Kidney epithelial cell (primary cell): ENCODE measurements around the gene ABCG1. TPM values are rescaled to one million over a fixed set of nuclear protein-coding genes. Genes with fewer than 3 reads are reported as not detected.

Experiments
- DNase-seq: peaks from one replicate; pipeline ENCODE4 v3.0.0-alpha.2; 2010; ENCODE audit warnings: low read depth
- H3K27me3 ChIP-seq: 2 replicates; pipeline ENCODE4 v1.6.0; 2011; ENCODE audit warnings: low read length; ENCODE audit not compliant: control insufficient read depth, insufficient read depth
- H3K36me3 ChIP-seq: 2 replicates; pipeline ENCODE4 v1.5.1; 2011; ENCODE audit warnings: low read length; ENCODE audit not compliant: control insufficient read depth, insufficient read depth
- H3K4me3 ChIP-seq: 2 replicates; pipeline ENCODE4 v1.5.1; 2011; ENCODE audit warnings: low read depth, mild to moderate bottlenecking, control low read depth, low read length
- CTCF ChIP-seq: IDR thresholded peaks from 2 replicates; pipeline ENCODE4 v1.5.1; 2011; ENCODE audit warnings: mild to moderate bottlenecking, moderate library complexity, low read length, control low read depth, inconsistent platforms; ENCODE audit not compliant: insufficient read depth, poor library complexity, severe bottlenecking
- total RNA-seq: library from RNA; depleted of rRNA; stranded (reverse); fragments of >200 nt; gene quantifications from 2 replicates; pipeline ENCODE4 v1.2.3, GENCODE V29; 2015

The ABCG1 gene
- total RNA-seq, 1 donor from 2014 or later = 3.6 TPM

GRCh38 chr21:42230636-42231035, 11.7 kb downstream of the ABCG1 start:
- Histone ChIP-seq H3K27me3 (peaks cover 14% of the 10 kb centered on the region), H3K36me3 (no peaks in the 10 kb centered on the region), H3K4me3 (no peak overlapping the region)
- DNase-seq = no peak
- TF ChIP-seq CTCF = no peak

- Histone ChIP-seq H3K36me3 (no peaks in the 10 kb centered on the region), H3K4me3 (no peak overlapping the region), H3K27me3 (peaks cover 22% of the 10 kb centered on the region)
- no peak for DNase-seq
- TF ChIP-seq CTCF = no peak
Observed at GRCh38 chr21:42231756-42232155, 12.8 kb downstream of the ABCG1 start.

- no peak for TF ChIP-seq CTCF
- H3K27me3 ChIP-seq = peaks cover 23% of the 10 kb centered on the region
- H3K4me3 ChIP-seq = no peak overlapping the region
- no peaks in the 10 kb centered on the region for H3K36me3 ChIP-seq
- DNase-seq = no peak
Observed at GRCh38 chr21:42232176-42232825, 13.4 kb downstream of the ABCG1 start.

GRCh38 chr21:42233067-42233961, 14.4 kb downstream of the ABCG1 start:
- peak; percentile 38 for TF ChIP-seq CTCF
- Histone ChIP-seq H3K36me3 (no peaks in the 10 kb centered on the region), H3K4me3 (no peak overlapping the region), H3K27me3 (peaks cover 23% of the 10 kb centered on the region)
- no peak for DNase-seq

GRCh38 chr21:42234041-42234440, 15.1 kb downstream of the ABCG1 start:
- no peak for TF ChIP-seq CTCF
- H3K27me3 ChIP-seq = peaks cover 25% of the 10 kb centered on the region
- no peak for DNase-seq
- no peaks in the 10 kb centered on the region for H3K36me3 ChIP-seq
- no peak overlapping the region for H3K4me3 ChIP-seq
